ENCODE measurements around the gene SLC5A1. TPM values are rescaled to one million over a fixed set of nuclear protein-coding genes. Genes with fewer than 3 reads are reported as not detected.
"Not testable (repeated sequence)": the region's sequence is repeated elsewhere in the genome, so short reads cannot be mapped to it uniquely, and the experiment has no call there.

The SLC5A1 gene
- total and polyA plus RNA-seq, 9 of the 15 experiments (the other 6 are each of a cell fraction or from before 2014, with no cell fraction given): not detected

DNA sequence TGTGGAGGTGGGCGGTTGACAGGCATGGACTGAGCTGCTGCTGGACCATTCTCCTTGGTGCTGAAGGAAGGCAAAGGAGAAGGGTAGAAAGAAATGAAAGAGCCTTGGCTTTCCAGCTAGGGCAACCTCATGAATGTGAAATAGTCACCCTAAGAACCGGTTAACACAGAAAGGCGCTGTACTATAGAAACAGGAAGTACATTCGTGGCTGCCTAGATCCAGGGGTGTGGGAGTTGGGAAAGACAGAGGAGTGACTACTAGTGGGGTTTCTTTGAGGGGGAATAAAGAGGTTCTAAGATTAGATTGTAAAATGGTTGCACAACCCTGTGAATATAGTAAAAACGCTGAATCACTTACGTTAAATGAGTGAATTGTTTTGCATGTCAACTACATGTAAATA lies 108.6 kb downstream of the SLC5A1 start:
- FAIRE-seq; BruUV-seq (replicated peaks); H3K4me2 ChIP-seq (ENCODE audit: insufficient read depth, low read length); ATAC-seq; H3K9ac ChIP-seq (ENCODE audit: insufficient read depth in 1 of 2, low read depth in 2 of 2, low read length in 2 of 2); POLR2A ChIA-PET; H3K4me3 ChIP-seq; in situ Hi-C loops (cut with MboI); H3K27ac ChIP-seq (ENCODE audit: extremely low read depth, low read depth, low read length); H4K20me1 ChIP-seq (replicated peaks; ENCODE audit: control insufficient read depth, insufficient read depth, low read length); DNase-seq (ENCODE audit: extremely low read depth in 1 of 4, low spot score in 3 of 4); H3K9me3 ChIP-seq (replicated peaks; ENCODE audit: control insufficient read depth, insufficient read depth, low read depth, low read length); H3K27me3 ChIP-seq (ENCODE audit: control insufficient read depth in 2 of 2, insufficient read depth in 2 of 2, low read length in 2 of 2); CTCF ChIA-PET (ENCODE audit: low intra/inter-chr PET ratio); intact Hi-C loops (cut with micrococcal nuclease); H3K36me3 ChIP-seq (ENCODE audit: control insufficient read depth, insufficient read depth, low read length); H3K9me1 ChIP-seq (ENCODE audit: control insufficient read depth, insufficient read depth, low read length); H3K4me1 ChIP-seq (replicated peaks in 1 of 2; ENCODE audit: control insufficient read depth in 2 of 2, insufficient read depth in 2 of 2, low read length in 2 of 2); H2AFZ ChIP-seq (ENCODE audit: low read depth, low read length); H3K79me2 ChIP-seq (ENCODE audit: control insufficient read depth, insufficient read depth, low read length): not testable (repeated sequence)
- WGBS (ENCODE audit: insufficient coverage, low coverage, missing lambda C conversion rate): 0% methylated on average over 5 of the region's 6 CpGs
- 0 out of 2 replicates have a peak, but pooled peaks have one; percentile 46 for TF ChIP-seq ZNF766 (CRISPR knock-in tag; conservative IDR thresholded peaks at IDR 0.05)

DNA sequence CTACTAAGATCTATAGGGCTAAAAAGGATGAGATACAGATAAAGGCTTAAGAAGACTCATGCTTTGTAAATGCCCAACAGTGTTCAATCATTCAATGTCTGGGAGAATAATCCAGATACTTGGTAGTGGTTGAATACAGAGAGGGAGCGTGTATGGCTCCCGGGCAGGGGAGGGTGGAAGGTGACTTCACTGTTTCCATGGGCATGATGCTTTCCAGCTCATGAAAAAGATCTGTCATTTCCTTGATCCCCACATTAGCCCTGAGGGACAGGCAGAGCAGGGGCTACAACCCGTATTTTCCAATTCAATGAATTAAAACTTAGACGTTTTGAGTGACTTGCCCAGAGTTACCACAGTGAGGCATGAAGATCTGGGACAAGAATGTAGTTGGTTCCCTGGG lies 111.7 kb downstream of the SLC5A1 start:
- CTCF ChIA-PET (ENCODE audit: low intra/inter-chr PET ratio); BruUV-seq (replicated peaks); ATAC-seq; H3K4me2 ChIP-seq (ENCODE audit: insufficient read depth, low read length); H4K20me1 ChIP-seq (replicated peaks; ENCODE audit: control insufficient read depth, insufficient read depth, low read length); H3K9ac ChIP-seq (ENCODE audit: insufficient read depth in 1 of 2, low read depth in 2 of 2, low read length in 2 of 2); H3K4me3 ChIP-seq; H3K9me1 ChIP-seq (ENCODE audit: control insufficient read depth, insufficient read depth, low read length); H2AFZ ChIP-seq (ENCODE audit: low read depth, low read length); intact Hi-C loops (cut with micrococcal nuclease); H3K4me1 ChIP-seq (replicated peaks in 1 of 2; ENCODE audit: control insufficient read depth in 2 of 2, insufficient read depth in 2 of 2, low read length in 2 of 2); DNase-seq (ENCODE audit: extremely low read depth in 1 of 4, low spot score in 3 of 4); H3K79me2 ChIP-seq (ENCODE audit: control insufficient read depth, insufficient read depth, low read length); in situ Hi-C loops (cut with MboI); H3K27me3 ChIP-seq (ENCODE audit: control insufficient read depth in 2 of 2, insufficient read depth in 2 of 2, low read length in 2 of 2); H3K27ac ChIP-seq (ENCODE audit: extremely low read depth, low read depth, low read length); FAIRE-seq; H3K9me3 ChIP-seq (replicated peaks; ENCODE audit: control insufficient read depth, insufficient read depth, low read depth, low read length); H3K36me3 ChIP-seq (ENCODE audit: control insufficient read depth, insufficient read depth, low read length); POLR2A ChIA-PET: not testable (repeated sequence)
- WGBS (ENCODE audit: insufficient coverage, low coverage, missing lambda C conversion rate): 0% methylated on average over 4 of the region's 4 CpGs

DNA sequence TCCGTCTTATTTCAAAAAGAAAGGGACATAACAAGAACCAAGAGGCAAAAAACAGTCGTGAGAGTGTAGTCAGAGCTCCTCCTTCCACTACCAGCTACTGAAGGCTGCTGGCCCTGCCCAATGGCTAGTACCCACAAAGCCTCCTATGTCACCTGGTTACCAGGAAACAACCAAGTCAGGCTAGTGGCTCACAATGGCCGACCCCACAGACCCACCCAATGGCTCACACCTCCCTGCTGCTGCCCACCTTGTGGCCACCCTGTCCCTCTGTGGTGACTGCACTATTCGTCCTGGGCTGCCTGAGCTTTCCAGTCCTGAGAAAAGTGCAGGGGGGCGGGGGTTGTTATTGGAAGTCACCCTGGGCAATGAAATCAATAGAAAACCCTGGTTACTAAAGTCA lies 114.6 kb downstream of the SLC5A1 start:
- CTCF ChIA-PET (ENCODE audit: low intra/inter-chr PET ratio); BruUV-seq (replicated peaks); H3K9me1 ChIP-seq (ENCODE audit: control insufficient read depth, insufficient read depth, low read length); FAIRE-seq; H3K9ac ChIP-seq (ENCODE audit: insufficient read depth in 1 of 2, low read depth in 2 of 2, low read length in 2 of 2); H3K4me3 ChIP-seq; H3K9me3 ChIP-seq (replicated peaks; ENCODE audit: control insufficient read depth, insufficient read depth, low read depth, low read length); H4K20me1 ChIP-seq (replicated peaks; ENCODE audit: control insufficient read depth, insufficient read depth, low read length); H3K27ac ChIP-seq (ENCODE audit: extremely low read depth, low read depth, low read length); intact Hi-C loops (cut with micrococcal nuclease); H3K4me1 ChIP-seq (replicated peaks in 1 of 2; ENCODE audit: control insufficient read depth in 2 of 2, insufficient read depth in 2 of 2, low read length in 2 of 2); H3K36me3 ChIP-seq (ENCODE audit: control insufficient read depth, insufficient read depth, low read length); H3K4me2 ChIP-seq (ENCODE audit: insufficient read depth, low read length); ATAC-seq; H3K79me2 ChIP-seq (ENCODE audit: control insufficient read depth, insufficient read depth, low read length); in situ Hi-C loops (cut with MboI); POLR2A ChIA-PET; H3K27me3 ChIP-seq (ENCODE audit: control insufficient read depth in 2 of 2, insufficient read depth in 2 of 2, low read length in 2 of 2); H2AFZ ChIP-seq (ENCODE audit: low read depth, low read length); DNase-seq (ENCODE audit: extremely low read depth in 1 of 4, low spot score in 3 of 4): not testable (repeated sequence)
- 7% methylated on average over 3 of the region's 5 CpGs for WGBS (ENCODE audit: insufficient coverage, low coverage, missing lambda C conversion rate)

Data from K562 (cell line).